Sigmoid colon (tissue), 4 donors: Measurements from ENCODE around the gene SIK2.

Experiments
- EP300 ChIP-seq, 4 donors: sonication (generic); formaldehyde crosslinking; IDR thresholded peaks; one replicate each; pipeline ENCODE4 v1.6.1; 2017; ENCODE audit warnings: antibody characterized with exemption in 4 of 4
- POLR2A ChIP-seq, 2 donors: fragments of 450-650 bp; IDR thresholded peaks; one replicate each; pipeline ENCODE4 v1.6.1; 2016; ENCODE audit warnings: antibody characterized with exemption in 2 of 2, mild to moderate bottlenecking in 2 of 2, moderate library complexity in 2 of 2
- TF ChIP-seq, protein P1 (sequence below), 4 experiments: fragments of 450-650 bp in 3 of 4; fragments of 200-600 bp in 1 of 4; IDR thresholded peaks; one replicate each; pipeline ENCODE4 v1.5.1; 2016 to 2019; ENCODE audit warnings: antibody characterized with exemption in 4 of 4, mild to moderate bottlenecking in 3 of 4, moderate library complexity in 2 of 4

DNA sequence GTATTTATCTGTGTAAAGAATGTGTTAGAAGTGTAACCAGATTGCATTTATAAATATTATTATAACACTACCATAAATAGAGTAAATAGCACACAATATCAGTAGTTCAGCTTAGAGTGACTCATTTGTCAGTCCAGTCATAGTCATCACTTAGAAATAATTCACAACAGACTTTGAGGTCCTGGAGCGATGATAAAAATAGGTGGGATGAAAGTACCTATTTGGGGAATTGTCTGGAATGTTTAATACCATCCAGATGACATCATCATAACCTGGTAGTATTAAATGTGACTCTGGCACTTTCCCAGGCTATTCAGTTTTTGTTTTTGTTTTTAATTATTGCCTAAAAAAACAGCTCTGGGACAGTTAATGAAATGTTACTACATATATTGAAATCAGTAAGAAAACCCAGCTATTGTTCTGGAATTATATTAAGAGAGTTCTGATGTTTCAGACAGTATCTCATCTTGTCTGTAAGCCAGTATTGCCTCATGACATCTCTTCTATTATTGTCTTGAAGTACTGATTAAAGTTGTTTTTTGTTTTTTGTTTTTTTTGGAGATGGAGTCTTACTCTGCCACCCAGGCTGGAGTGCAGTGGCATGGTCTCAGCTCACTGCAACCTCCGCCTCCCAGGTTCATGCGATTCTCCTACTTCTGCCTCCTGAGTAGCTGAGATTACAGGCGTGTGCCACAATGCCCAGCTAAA, 74.8 kb downstream of the SIK2 start:
- TF ChIP-seq POLR2A (IDR thresholded peaks at IDR 0.05) (no peak), EP300 (IDR thresholded peaks at IDR 0.05) (no peak)
- TF ChIP-seq, protein P1, sequence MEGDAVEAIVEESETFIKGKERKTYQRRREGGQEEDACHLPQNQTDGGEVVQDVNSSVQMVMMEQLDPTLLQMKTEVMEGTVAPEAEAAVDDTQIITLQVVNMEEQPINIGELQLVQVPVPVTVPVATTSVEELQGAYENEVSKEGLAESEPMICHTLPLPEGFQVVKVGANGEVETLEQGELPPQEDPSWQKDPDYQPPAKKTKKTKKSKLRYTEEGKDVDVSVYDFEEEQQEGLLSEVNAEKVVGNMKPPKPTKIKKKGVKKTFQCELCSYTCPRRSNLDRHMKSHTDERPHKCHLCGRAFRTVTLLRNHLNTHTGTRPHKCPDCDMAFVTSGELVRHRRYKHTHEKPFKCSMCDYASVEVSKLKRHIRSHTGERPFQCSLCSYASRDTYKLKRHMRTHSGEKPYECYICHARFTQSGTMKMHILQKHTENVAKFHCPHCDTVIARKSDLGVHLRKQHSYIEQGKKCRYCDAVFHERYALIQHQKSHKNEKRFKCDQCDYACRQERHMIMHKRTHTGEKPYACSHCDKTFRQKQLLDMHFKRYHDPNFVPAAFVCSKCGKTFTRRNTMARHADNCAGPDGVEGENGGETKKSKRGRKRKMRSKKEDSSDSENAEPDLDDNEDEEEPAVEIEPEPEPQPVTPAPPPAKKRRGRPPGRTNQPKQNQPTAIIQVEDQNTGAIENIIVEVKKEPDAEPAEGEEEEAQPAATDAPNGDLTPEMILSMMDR (IDR thresholded peaks at IDR 0.05): no peak
